Type B pancreatic cell (in vitro differentiated cells): ENCODE results near the gene PPP3CA. TPM values are rescaled to one million over a fixed set of nuclear protein-coding genes. Genes with fewer than 3 reads are reported as not detected.

Experiments
- DNase-seq: peaks from one replicate; pipeline ENCODE4 v3.0.0; 2021; ENCODE audit warnings: mixed read lengths; ENCODE audit not compliant: unreplicated experiment; ENCODE audit errors: extremely low spot score
- H3K27ac Mint-ChIP-seq: 2 replicates; pipeline ENCODE4 v1.8.0; 2021; ENCODE audit warnings: mild to moderate bottlenecking, mixed read lengths
- H3K27me3 Mint-ChIP-seq: 2 replicates; pipeline ENCODE4 v1.8.0; 2021; ENCODE audit warnings: mixed read lengths
- H3K36me3 Mint-ChIP-seq: 2 replicates; pipeline ENCODE4 v1.8.0; 2021; ENCODE audit warnings: mixed read lengths
- H3K4me1 Mint-ChIP-seq: one replicate; pipeline ENCODE4 v1.8.0; 2021; ENCODE audit warnings: mixed read lengths; ENCODE audit not compliant: unreplicated experiment
- H3K4me3 Mint-ChIP-seq: 2 replicates; pipeline ENCODE4 v1.8.0; 2021; ENCODE audit warnings: mild to moderate bottlenecking, mixed read lengths
- H3K9me3 Mint-ChIP-seq: 2 replicates; pipeline ENCODE4 v1.8.0; 2021; ENCODE audit warnings: mixed read lengths
- total RNA-seq: library from RNA; stranded (reverse); gene quantifications from 2 replicates; pipeline ENCODE4 v1.2.1, GENCODE V29; 2021; ENCODE audit warnings: low replicate concordance
- TF ChIP-seq, protein P1 (sequence below): fragments of 200-600 bp; sonication (generic); conservative IDR thresholded peaks from 2 replicates; pipeline ENCODE4 v1.5.0; 2021; ENCODE audit warnings: antibody characterized with exemption, mild to moderate bottlenecking

Gene PPP3CA
- total RNA-seq, 1 donor from 2014 or later = 35.4 TPM

GRCh38 chr4:101315041-101315440, 32.3 kb downstream of the PPP3CA start:
- no peak overlapping the region for H3K4me3 Mint-ChIP-seq
- H3K4me1 Mint-ChIP-seq = no peaks in the 10 kb centered on the region
- no peak for DNase-seq
- no peaks in the 10 kb centered on the region for H3K36me3 Mint-ChIP-seq
- TF ChIP-seq, protein P1, sequence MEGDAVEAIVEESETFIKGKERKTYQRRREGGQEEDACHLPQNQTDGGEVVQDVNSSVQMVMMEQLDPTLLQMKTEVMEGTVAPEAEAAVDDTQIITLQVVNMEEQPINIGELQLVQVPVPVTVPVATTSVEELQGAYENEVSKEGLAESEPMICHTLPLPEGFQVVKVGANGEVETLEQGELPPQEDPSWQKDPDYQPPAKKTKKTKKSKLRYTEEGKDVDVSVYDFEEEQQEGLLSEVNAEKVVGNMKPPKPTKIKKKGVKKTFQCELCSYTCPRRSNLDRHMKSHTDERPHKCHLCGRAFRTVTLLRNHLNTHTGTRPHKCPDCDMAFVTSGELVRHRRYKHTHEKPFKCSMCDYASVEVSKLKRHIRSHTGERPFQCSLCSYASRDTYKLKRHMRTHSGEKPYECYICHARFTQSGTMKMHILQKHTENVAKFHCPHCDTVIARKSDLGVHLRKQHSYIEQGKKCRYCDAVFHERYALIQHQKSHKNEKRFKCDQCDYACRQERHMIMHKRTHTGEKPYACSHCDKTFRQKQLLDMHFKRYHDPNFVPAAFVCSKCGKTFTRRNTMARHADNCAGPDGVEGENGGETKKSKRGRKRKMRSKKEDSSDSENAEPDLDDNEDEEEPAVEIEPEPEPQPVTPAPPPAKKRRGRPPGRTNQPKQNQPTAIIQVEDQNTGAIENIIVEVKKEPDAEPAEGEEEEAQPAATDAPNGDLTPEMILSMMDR = no peak
- peaks cover 4% of the 10 kb centered on the region for H3K9me3 Mint-ChIP-seq
- H3K27me3 Mint-ChIP-seq = no peaks in the 10 kb centered on the region
- H3K27ac Mint-ChIP-seq = no peak overlapping the region

DNA sequence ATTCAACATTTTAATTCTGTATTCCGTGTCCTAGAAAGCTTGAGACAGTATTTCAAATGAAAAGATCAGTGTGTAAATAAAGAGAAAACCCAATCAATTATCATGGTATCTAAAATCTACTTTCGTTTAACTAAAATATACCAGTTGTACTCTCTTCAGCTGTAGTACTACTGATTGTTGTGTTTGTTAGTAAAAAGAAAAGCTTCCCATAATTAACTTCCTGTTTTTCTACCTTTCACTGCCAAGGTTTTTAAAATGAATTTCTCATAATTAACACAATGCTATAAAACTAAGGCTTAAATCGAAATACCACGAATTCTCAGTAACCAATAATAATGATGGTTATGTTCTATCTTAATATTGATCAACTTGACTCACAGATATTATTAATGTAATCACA, 37.4 kb downstream of the PPP3CA start:
- H3K4me1 Mint-ChIP-seq = peaks cover 11% of the 10 kb centered on the region
- no peak overlapping the region for H3K4me3 Mint-ChIP-seq
- no peak overlapping the region for H3K27ac Mint-ChIP-seq
- H3K36me3 Mint-ChIP-seq = no peaks in the 10 kb centered on the region
- no peaks in the 10 kb centered on the region for H3K9me3 Mint-ChIP-seq
- H3K27me3 Mint-ChIP-seq = no peaks in the 10 kb centered on the region
- TF ChIP-seq, protein P1 = no peak
- DNase-seq = no peak

GRCh38 chr4:101307899-101308298, 39.4 kb downstream of the PPP3CA start:
- H3K9me3 Mint-ChIP-seq = no peaks in the 10 kb centered on the region
- H3K36me3 Mint-ChIP-seq = no peaks in the 10 kb centered on the region
- no peak overlapping the region for H3K27ac Mint-ChIP-seq
- TF ChIP-seq, protein P1 = no peak
- peaks cover 12% of the 10 kb centered on the region for H3K4me1 Mint-ChIP-seq
- H3K4me3 Mint-ChIP-seq = no peak overlapping the region
- H3K27me3 Mint-ChIP-seq = no peaks in the 10 kb centered on the region
- no peak for DNase-seq

GRCh38 chr4:101306764-101307615, 40.3 kb downstream of the PPP3CA start:
- Mint-ChIP-seq H3K4me3 (no peak overlapping the region), H3K27ac (no peak overlapping the region), H3K9me3 (no peaks in the 10 kb centered on the region), H3K36me3 (no peaks in the 10 kb centered on the region), H3K4me1 (peaks cover 12% of the 10 kb centered on the region), H3K27me3 (no peaks in the 10 kb centered on the region)
- no peak for DNase-seq
- TF ChIP-seq, protein P1 = no peak

DNA sequence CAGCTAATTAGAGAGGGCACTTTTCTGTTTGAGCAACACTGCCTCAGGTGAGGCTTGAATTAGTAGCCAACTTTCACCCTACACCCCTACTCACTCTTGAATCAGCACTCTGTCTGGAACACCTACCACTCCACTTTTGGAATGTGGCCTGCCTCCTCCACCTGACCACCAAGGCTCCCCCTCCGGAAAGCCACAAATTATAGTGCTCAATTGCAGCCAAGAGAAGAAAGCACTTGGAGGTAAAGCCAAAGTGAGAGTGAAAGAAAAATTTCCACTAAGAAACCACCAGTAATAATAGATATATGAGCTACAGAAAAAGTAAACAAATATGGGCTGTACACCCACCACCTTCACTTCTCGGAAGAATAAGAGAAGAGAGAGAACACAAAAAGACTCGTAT, 41.1 kb downstream of the PPP3CA start:
- peaks cover 12% of the 10 kb centered on the region for H3K4me1 Mint-ChIP-seq
- H3K4me3 Mint-ChIP-seq = no peak overlapping the region
- H3K9me3 Mint-ChIP-seq = no peaks in the 10 kb centered on the region
- H3K36me3 Mint-ChIP-seq = no peaks in the 10 kb centered on the region
- TF ChIP-seq, protein P1 = no peak
- peak overlapping the region; percentile 6 for H3K27ac Mint-ChIP-seq
- no peak for DNase-seq
- no peaks in the 10 kb centered on the region for H3K27me3 Mint-ChIP-seq
